Ishikawa (cell line): ENCODE measurements around the gene ADAMTS16.

Experiments
- CEBPB ChIP-seq: IDR thresholded peaks from 2 replicates; pipeline ENCODE4 v1.6.1; 2012
- CREB1 ChIP-seq: IDR thresholded peaks from 2 replicates; pipeline ENCODE4 v1.6.1; 2012; ENCODE audit warnings: low read depth
- EGR1 ChIP-seq: IDR thresholded peaks from 2 replicates; pipeline ENCODE4 v1.6.1; 2012
- EP300 ChIP-seq: IDR thresholded peaks from 2 replicates; pipeline ENCODE4 v1.6.1; 2012; ENCODE audit warnings: borderline replicate concordance
- FOXM1 ChIP-seq: IDR thresholded peaks from 2 replicates; pipeline ENCODE4 v1.6.1; 2012; ENCODE audit warnings: low read depth, borderline replicate concordance
- NFIC ChIP-seq: IDR thresholded peaks from 2 replicates; pipeline ENCODE4 v1.6.1; 2012
- RAD21 ChIP-seq: IDR thresholded peaks from 2 replicates; pipeline ENCODE4 v1.6.1; 2012; ENCODE audit warnings: low read depth
- TAF1 ChIP-seq: IDR thresholded peaks from 2 replicates; pipeline ENCODE4 v1.6.1; 2012; ENCODE audit warnings: low read depth, mild to moderate bottlenecking
- TCF12 ChIP-seq: IDR thresholded peaks from 2 replicates; pipeline ENCODE4 v1.6.1; 2012; ENCODE audit warnings: low read depth
- TEAD4 ChIP-seq: IDR thresholded peaks from 2 replicates; pipeline ENCODE4 v1.6.1; 2012
- YY1 ChIP-seq: IDR thresholded peaks from 2 replicates; pipeline ENCODE4 v1.6.1; 2012; ENCODE audit warnings: low read depth
- ZBTB7A ChIP-seq: IDR thresholded peaks from 2 replicates; pipeline ENCODE4 v1.6.1; 2012; ENCODE audit warnings: low read depth
- TF ChIP-seq, protein P1 (sequence below): IDR thresholded peaks from 2 replicates; pipeline ENCODE4 v1.6.1; 2012
- TF ChIP-seq, protein P2 (sequence below): IDR thresholded peaks from 2 replicates; pipeline ENCODE4 v1.6.1; 2012
- TF ChIP-seq, protein P3 (sequence below): IDR thresholded peaks from 2 replicates; pipeline ENCODE4 v1.6.1; 2012; ENCODE audit warnings: low read depth, mild to moderate bottlenecking

Gene ADAMTS16

DNA sequence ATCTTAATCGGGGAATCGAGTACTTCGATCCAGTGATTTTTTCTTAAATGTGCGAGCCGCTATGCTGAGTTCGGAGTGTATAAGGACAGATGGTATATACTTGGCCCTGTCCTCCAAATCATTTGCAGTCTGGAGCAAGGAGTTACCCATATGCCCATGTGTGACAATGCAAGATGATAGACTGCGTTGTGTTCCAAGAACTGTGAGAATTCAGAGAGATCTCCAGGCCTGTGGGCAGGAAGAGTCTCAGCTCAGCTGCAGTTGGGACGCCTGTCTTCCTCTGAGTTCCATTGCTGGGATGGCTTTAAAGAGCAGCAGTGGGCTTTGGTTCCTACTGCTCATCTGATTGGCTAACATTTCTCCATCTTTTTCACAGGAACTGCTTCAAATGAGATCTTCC is 106.6 kb downstream of the ADAMTS16 start:
- no peak for TF ChIP-seq EGR1
- no peak for TF ChIP-seq TAF1

DNA sequence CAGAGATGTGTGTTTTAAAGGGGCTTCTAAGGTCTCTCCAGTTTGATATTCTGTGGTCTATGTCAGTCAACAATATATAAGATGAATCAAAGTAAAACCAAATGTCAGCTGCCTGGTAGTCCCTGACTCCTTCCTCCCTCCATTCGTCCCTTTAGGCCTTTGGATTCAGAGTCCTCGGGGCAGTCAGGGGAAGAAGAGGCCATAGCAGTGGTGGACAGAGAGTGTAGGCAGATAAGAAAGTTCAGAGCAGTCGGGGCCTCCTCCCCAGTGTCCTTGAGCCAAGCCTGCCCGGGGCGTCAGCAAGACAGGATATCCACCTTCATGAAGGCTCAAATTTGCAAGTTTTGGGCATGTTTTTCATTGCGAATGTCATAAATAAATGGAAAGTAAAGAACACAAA is 110.6 kb downstream of the ADAMTS16 start:
- TF ChIP-seq RAD21 (no peak), EP300 (no peak)
- TF ChIP-seq, protein P1, sequence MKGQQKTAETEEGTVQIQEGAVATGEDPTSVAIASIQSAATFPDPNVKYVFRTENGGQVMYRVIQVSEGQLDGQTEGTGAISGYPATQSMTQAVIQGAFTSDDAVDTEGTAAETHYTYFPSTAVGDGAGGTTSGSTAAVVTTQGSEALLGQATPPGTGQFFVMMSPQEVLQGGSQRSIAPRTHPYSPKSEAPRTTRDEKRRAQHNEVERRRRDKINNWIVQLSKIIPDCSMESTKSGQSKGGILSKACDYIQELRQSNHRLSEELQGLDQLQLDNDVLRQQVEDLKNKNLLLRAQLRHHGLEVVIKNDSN: no peak

DNA sequence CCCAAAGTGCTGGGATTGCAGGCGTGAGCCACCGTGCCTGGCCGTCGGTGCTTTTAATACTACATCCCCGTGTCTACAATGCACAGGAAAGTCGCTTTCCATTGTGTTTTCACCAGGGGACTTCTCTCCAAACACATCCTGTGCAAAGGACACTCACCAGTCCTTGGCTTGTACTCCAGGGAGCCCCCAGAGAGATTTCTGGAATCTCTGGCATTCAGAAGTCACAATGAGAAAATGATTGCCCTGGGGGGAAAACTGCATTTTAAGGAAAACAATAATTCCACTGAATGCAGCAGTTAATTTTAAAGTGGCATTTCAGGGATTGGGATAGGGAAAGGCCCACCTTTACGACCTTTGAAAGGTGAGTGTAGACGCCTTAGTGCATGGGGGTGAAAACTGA is 112.0 kb downstream of the ADAMTS16 start:
- TF ChIP-seq FOXM1 (no peak), EGR1 (no peak), CREB1 (no peak), RAD21 (no peak)
- TF ChIP-seq, protein P1: no peak

DNA sequence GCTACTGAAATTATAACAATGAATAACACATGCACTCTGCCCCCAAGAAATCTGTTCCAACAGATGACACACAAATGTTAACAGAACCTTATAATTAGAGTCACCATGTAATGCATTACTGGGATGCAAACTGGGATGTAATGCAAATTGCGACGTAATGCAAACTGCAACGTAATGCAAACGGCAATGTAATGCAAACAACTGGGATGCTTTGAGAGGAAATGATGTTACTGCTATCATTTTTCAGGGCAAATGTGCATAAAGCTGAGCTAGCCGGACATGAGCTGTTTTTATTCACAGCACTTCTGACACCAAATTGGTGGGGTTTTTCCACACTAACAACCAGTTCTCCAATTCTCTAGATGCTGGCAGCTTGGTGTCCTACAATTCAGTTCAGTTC is 117.2 kb downstream of the ADAMTS16 start:
- TF ChIP-seq EGR1 (no peak), TCF12 (no peak), RAD21 (no peak), FOXM1 (no peak), TAF1 (no peak), CEBPB (no peak), ZBTB7A (no peak), CREB1 (no peak), EP300 (no peak), NFIC (no peak)
- TF ChIP-seq, protein P1: no peak
- TF ChIP-seq, protein P2, sequence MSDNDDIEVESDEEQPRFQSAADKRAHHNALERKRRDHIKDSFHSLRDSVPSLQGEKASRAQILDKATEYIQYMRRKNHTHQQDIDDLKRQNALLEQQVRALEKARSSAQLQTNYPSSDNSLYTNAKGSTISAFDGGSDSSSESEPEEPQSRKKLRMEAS: no peak
- TF ChIP-seq, protein P3, sequence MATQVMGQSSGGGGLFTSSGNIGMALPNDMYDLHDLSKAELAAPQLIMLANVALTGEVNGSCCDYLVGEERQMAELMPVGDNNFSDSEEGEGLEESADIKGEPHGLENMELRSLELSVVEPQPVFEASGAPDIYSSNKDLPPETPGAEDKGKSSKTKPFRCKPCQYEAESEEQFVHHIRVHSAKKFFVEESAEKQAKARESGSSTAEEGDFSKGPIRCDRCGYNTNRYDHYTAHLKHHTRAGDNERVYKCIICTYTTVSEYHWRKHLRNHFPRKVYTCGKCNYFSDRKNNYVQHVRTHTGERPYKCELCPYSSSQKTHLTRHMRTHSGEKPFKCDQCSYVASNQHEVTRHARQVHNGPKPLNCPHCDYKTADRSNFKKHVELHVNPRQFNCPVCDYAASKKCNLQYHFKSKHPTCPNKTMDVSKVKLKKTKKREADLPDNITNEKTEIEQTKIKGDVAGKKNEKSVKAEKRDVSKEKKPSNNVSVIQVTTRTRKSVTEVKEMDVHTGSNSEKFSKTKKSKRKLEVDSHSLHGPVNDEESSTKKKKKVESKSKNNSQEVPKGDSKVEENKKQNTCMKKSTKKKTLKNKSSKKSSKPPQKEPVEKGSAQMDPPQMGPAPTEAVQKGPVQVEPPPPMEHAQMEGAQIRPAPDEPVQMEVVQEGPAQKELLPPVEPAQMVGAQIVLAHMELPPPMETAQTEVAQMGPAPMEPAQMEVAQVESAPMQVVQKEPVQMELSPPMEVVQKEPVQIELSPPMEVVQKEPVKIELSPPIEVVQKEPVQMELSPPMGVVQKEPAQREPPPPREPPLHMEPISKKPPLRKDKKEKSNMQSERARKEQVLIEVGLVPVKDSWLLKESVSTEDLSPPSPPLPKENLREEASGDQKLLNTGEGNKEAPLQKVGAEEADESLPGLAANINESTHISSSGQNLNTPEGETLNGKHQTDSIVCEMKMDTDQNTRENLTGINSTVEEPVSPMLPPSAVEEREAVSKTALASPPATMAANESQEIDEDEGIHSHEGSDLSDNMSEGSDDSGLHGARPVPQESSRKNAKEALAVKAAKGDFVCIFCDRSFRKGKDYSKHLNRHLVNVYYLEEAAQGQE: no peak

DNA sequence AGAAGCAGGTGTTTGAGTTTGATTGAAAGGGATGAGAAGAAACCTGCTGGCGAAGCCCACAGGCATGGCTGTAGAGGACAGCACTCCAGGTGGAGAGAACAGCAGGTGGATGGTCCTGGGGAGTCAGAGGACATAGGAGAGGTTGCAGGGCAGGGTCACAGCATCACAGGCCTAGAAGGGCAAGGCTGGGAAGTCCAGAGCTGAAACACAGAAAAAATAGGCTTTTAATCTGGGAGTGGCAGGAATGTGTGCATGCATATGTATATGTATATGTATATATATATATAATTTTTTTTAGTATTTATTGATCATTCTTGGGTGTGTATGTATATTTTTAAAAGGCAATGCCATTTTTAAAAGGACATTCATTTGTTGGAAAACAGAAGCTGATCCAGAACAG is 118.4 kb downstream of the ADAMTS16 start:
- TF ChIP-seq NFIC (no peak), EGR1 (no peak), CREB1 (no peak), EP300 (no peak), FOXM1 (no peak), TCF12 (no peak), ZBTB7A (no peak), TAF1 (no peak), TEAD4 (no peak), RAD21 (no peak), CEBPB (no peak)
- TF ChIP-seq, protein P1: no peak
- TF ChIP-seq, protein P3: no peak

DNA sequence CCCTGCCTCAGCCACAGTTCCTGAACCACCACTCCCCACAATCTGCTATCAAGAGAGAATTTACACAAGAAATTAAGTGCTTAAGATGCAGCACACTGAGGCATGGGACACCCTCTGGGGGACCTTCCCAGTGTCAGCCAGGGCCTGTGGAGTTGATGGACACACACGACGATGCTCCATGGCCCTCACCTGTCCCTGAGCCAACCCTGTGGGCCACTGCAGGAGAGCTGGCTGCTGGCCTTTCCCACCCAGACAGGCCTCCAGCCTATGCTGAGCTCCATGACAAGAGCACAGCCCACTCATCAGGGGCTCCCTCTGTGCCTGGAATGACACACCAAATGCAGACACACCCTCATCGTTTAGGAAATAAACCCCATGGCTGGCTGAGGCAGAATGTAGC is 124.6 kb downstream of the ADAMTS16 start:
- TF ChIP-seq TAF1: no peak
- no peak for TF ChIP-seq CEBPB
- no peak for TF ChIP-seq FOXM1
- TF ChIP-seq, protein P1: no peak
- TF ChIP-seq YY1: no peak
- TF ChIP-seq RAD21: no peak
- no peak for TF ChIP-seq EP300
- no peak for TF ChIP-seq TCF12
- TF ChIP-seq, protein P3: no peak
- TF ChIP-seq, protein P2: no peak
